GM12878 (cell line): Measurements from ENCODE around the gene IFNLR1. TPM values are rescaled to one million over a fixed set of nuclear protein-coding genes. Genes with fewer than 3 reads are reported as not detected.

Experiments
- ATAC-seq: fragments of 200-7000 bp; cut with Tn5 transposase; 3 replicates; pipeline ENCODE4 v1.9.1; 2020; ENCODE audit warnings: mild to moderate bottlenecking, moderate library complexity
- BruUV-seq: library from RNA; stranded (reverse); fragments of 400-500 nt; replicated peaks from 2 replicates; lab custom pipeline; 2021; lab: Mats Ljungman, UMichigan
- CTCF ChIA-PET: fragments of 300-600 bp; sonication (Branson Sonifier 250); formaldehyde crosslinking; extraction: SDS; loops from one replicate; lab custom pipeline; 2021; ENCODE audit warnings: inconsistent platforms; lab: Yijun Ruan, JAX
- POLR2A ChIA-PET: fragments of 350-600 bp; formaldehyde crosslinking; extraction: SDS; loops from one replicate; lab custom pipeline; 2021; ENCODE audit warnings: inconsistent platforms; lab: Charles Lee
- RAD21 ChIA-PET: fragments of 300-600 bp; sonication (Branson Sonifier 250); formaldehyde crosslinking; loops from one replicate; lab custom pipeline; 2023; ENCODE audit warnings: antibody characterized with exemption; ENCODE audit not compliant: unreplicated experiment; lab: Charles Lee
- SMC1A ChIA-PET: fragments of 300-600 bp; sonication (Branson Sonifier 250); formaldehyde crosslinking; loops from one replicate; lab custom pipeline; 2023; ENCODE audit not compliant: unreplicated experiment, uncharacterized antibody; lab: Charles Lee
- DNase-seq: peaks from one replicate; pipeline ENCODE4 v3.0.0-alpha.2; 2011; ENCODE audit warnings: low read depth, low spot score
- FAIRE-seq: peaks from 3 replicates; lab custom pipeline; 2011; peaks lifted over from hg19 to GRCh38; lab: Jason Lieb, UNC
- H2AFZ ChIP-seq: 2 replicates; pipeline ENCODE4 v1.6.0; 2011; ENCODE audit warnings: low read depth, low read length, control low read depth; ENCODE audit not compliant: control insufficient read depth
- H3K27ac ChIP-seq: 2 replicates; pipeline ENCODE4 v1.5.1; 2011; ENCODE audit warnings: control low read depth; ENCODE audit not compliant: control insufficient read depth, insufficient read depth
- H3K27me3 ChIP-seq, 2 experiments: replicated peaks in 1 of 2; 2 replicates each; pipeline versions ENCODE4 v1.6.0 to v1.6.1; 2011; ENCODE audit warnings: low read length in 1 of 2; ENCODE audit not compliant: control insufficient read depth in 2 of 2, insufficient read depth in 2 of 2
- H3K36me3 ChIP-seq, 2 experiments: 2 replicates each; pipeline ENCODE4 v1.5.1; 2011; ENCODE audit warnings: low read length in 1 of 2; ENCODE audit not compliant: control insufficient read depth in 2 of 2, insufficient read depth in 2 of 2
- H3K4me1 ChIP-seq: 2 replicates; pipeline ENCODE4 v1.6.1; 2011; ENCODE audit warnings: mild to moderate bottlenecking, low read length, moderate library complexity, mixed read lengths; ENCODE audit not compliant: control insufficient read depth, insufficient read depth
- H3K4me2 ChIP-seq: 2 replicates; pipeline ENCODE4 v1.6.0; 2011; ENCODE audit warnings: control low read depth; ENCODE audit not compliant: control insufficient read depth, insufficient read depth
- H3K4me3 ChIP-seq: fragments of 200-600 bp; sonication (generic); 2 replicates; pipeline ENCODE4 v1.5.1; 2016
- H3K79me2 ChIP-seq: 2 replicates; pipeline ENCODE4 v1.6.0; 2011; ENCODE audit warnings: low read length; ENCODE audit not compliant: control insufficient read depth, insufficient read depth
- H3K9ac ChIP-seq: 2 replicates; pipeline ENCODE4 v1.8.0; 2011; ENCODE audit warnings: low read length, control low read depth, mixed read lengths; ENCODE audit not compliant: control insufficient read depth, insufficient read depth
- H3K9me3 ChIP-seq: replicated peaks from 3 replicates; pipeline ENCODE4 v1.5.1; 2011; ENCODE audit warnings: mild to moderate bottlenecking, low read length; ENCODE audit not compliant: control insufficient read depth, insufficient read depth
- H4K20me1 ChIP-seq: 2 replicates; pipeline ENCODE4 v1.6.0; 2011; ENCODE audit not compliant: control insufficient read depth, insufficient read depth
- BACH1 ChIP-seq: fragments of 450-650 bp; IDR thresholded peaks from 2 replicates; pipeline ENCODE4 v1.6.1; 2017; ENCODE audit warnings: mild to moderate bottlenecking, borderline replicate concordance
- BCLAF1 ChIP-seq: fragments of 450-650 bp; IDR thresholded peaks from 2 replicates; pipeline ENCODE4 v1.6.1; 2017; ENCODE audit warnings: antibody characterized with exemption, mild to moderate bottlenecking, moderate library complexity
- CBFB ChIP-seq: IDR thresholded peaks from 2 replicates; pipeline ENCODE4 v1.6.1; 2016; ENCODE audit warnings: antibody characterized with exemption, low read depth
- CREM ChIP-seq: IDR thresholded peaks from 2 replicates; pipeline ENCODE4 v1.6.1; 2014; ENCODE audit warnings: antibody characterized with exemption, low read depth
- ESRRA ChIP-seq: IDR thresholded peaks from 2 replicates; pipeline ENCODE4 v1.6.1; 2012; ENCODE audit warnings: mild to moderate bottlenecking, low read length, improper control_type of control experiment
- ETV6 ChIP-seq, 2 experiments: fragments of 450-650 bp in 1 of 2; IDR thresholded peaks in 1 of 2; conservative IDR thresholded peaks in 1 of 2; 2 replicates each; pipeline ENCODE4 v1.6.1; 2014; ENCODE audit warnings: antibody characterized with exemption in 1 of 2, borderline replicate concordance in 1 of 2, low read depth in 1 of 2, mild to moderate bottlenecking in 1 of 2, moderate library complexity in 1 of 2
- HDAC6 ChIP-seq: fragments of 200-600 bp; sonication (generic); IDR thresholded peaks from one replicate; pipeline ENCODE4 v1.8.0; 2017; ENCODE audit warnings: antibody characterized with exemption; ENCODE audit not compliant: unreplicated experiment
- IRF3 ChIP-seq: fragments of 450-650 bp; IDR thresholded peaks from 2 replicates; pipeline ENCODE4 v1.6.1; 2014; ENCODE audit warnings: mild to moderate bottlenecking
- MEF2A ChIP-seq: IDR thresholded peaks from 2 replicates; pipeline ENCODE4 v1.6.1; 2011; ENCODE audit warnings: low read depth, mild to moderate bottlenecking, low read length, moderate library complexity; ENCODE audit not compliant: insufficient read depth
- POU2F2 ChIP-seq: IDR thresholded peaks from 3 replicates; pipeline ENCODE4 v1.6.1; 2011; ENCODE audit warnings: low read depth, mild to moderate bottlenecking, low read length, borderline replicate concordance
- RAD51 ChIP-seq: fragments of 450-650 bp; IDR thresholded peaks from 2 replicates; pipeline ENCODE4 v1.6.1; 2016; ENCODE audit warnings: moderate library complexity, mild to moderate bottlenecking, inconsistent platforms
- RELB ChIP-seq: fragments of 450-650 bp; IDR thresholded peaks from 2 replicates; pipeline ENCODE4 v1.6.1; 2017; ENCODE audit warnings: low read depth, mild to moderate bottlenecking, moderate library complexity
- RFX5 ChIP-seq: IDR thresholded peaks from 2 replicates; pipeline ENCODE4 v1.6.1; 2011; ENCODE audit warnings: low read depth, low read length, improper control_type of control experiment
- SIN3A ChIP-seq: IDR thresholded peaks from 2 replicates; pipeline ENCODE4 v1.6.1; 2012; ENCODE audit warnings: low read depth, low read length, improper control_type of control experiment
- USF1 ChIP-seq: IDR thresholded peaks from 2 replicates; pipeline ENCODE4 v1.6.1; 2011; ENCODE audit warnings: borderline replicate concordance, low read depth, mild to moderate bottlenecking, moderate library complexity, mixed read lengths, low read length; ENCODE audit not compliant: insufficient read depth; ENCODE audit errors: extremely low read length
- ZZZ3 ChIP-seq: IDR thresholded peaks from 2 replicates; pipeline ENCODE4 v1.6.1; 2011; ENCODE audit warnings: low read depth; ENCODE audit not compliant: control insufficient read depth, insufficient read length
- WGBS: methylation state at CpG from one replicate; pipeline ENCODE4 v1.1.6; 2016; ENCODE audit warnings: low lambda C conversion rate; ENCODE audit not compliant: insufficient replicate concordance, insufficient coverage; ENCODE audit errors: missing lambda C conversion rate; 5-methylcytosine and 5-hydroxymethylcytosine counted together
- in situ Hi-C: fragments of 300-500 bp; cut with MboI; formaldehyde crosslinking; loops from 9 replicates; pipeline ENCODE4 v1.14.3; 2018; ENCODE audit warnings: mixed read lengths
- intact Hi-C: fragments of 100-400 bp; cut with micrococcal nuclease; formaldehyde crosslinking; loops from one replicate; pipeline ENCODE4 v1.14.2; 2022; ENCODE audit not compliant: unreplicated experiment
- polyA plus RNA-seq, 11 experiments: library from polyadenylated mRNA; depleted of rRNA in 4 of 11; unstranded in 6 of 11; stranded (reverse) in 5 of 11; fragments of >200 nt; fragmentation: Nextera tagmentation in 4 of 11; fragmentation: Illumina TruSeq in 1 of 11; extraction: Ambion mirVana in 4 of 11; extraction: Trizol in 1 of 11; gene quantifications; 1 replicate in 1 of 11; 2 replicates in 10 of 11; pipeline versions ENCODE4 v1.2.1 to v1.2.3, GENCODE V29; 2011 to 2016; ENCODE audit warnings: inconsistent platforms in 2 of 11, missing spikeins in 2 of 11, low read depth in 1 of 11
- total RNA-seq, 4 experiments: library from RNA; depleted of rRNA in 3 of 4; stranded (reverse); fragments of >200 nt in 3 of 4; fragmentation: Illumina TruSeq in 1 of 4; extraction: Trizol in 1 of 4; gene quantifications; 2 replicates each; pipeline versions ENCODE4 v1.2.1 to v1.2.3, GENCODE V29; 2013 to 2021

IFNLR1 gene
- total and polyA plus RNA-seq, 10 of the 15 experiments (the other 5 are each of a cell fraction or from before 2014, with no cell fraction given), result 0.31 to 5.6 (median 3.9) TPM

- TF ChIP-seq SIN3A (no peak), ETV6 (conservative IDR thresholded peaks at IDR 0.05 in 1 of 2, IDR thresholded peaks at IDR 0.05 in 1 of 2; ENCODE audit: borderline replicate concordance in 1 of 2, low read depth in 1 of 2) (no peak), ZZZ3 (no peak), RFX5 (no peak), BCLAF1 (no peak), ESRRA (no peak), HDAC6 (no peak), BACH1 (no peak)
Measured at GRCh38 chr1:24204116-24204515, 17.0 kb upstream of the IFNLR1 start (continued).

- Histone ChIP-seq H3K27me3 (no peaks in the 10 kb centered on the region; a peak in 1 of 4 replicates), H3K4me1 (peaks cover 28% of the 10 kb centered on the region), H2AFZ (no peak overlapping the region), H3K9ac (no peak overlapping the region), H3K9me3 (no peaks in the 10 kb centered on the region), H3K4me3 (no peak overlapping the region), H3K36me3 (no peaks in the 10 kb centered on the region), H3K27ac (no peak overlapping the region), H3K4me2 (peak overlapping the region; percentile 56), H4K20me1 (no peaks in the 10 kb centered on the region; the same call in 1 of the 2 replicates), H3K79me2 (no peaks in the 10 kb centered on the region)
- in situ Hi-C loops, result loop anchor here (5.0 kb wide), 2 partner anchors 189 to 429 kb away; no protein-coding TSS in a partner anchor
- ATAC-seq (peak; percentile 74), FAIRE-seq (no peak), DNase-seq (no peak)
- RAD21 ChIA-PET, result interaction anchor here (0.7 to 2.1 kb wide), 10 partner anchors 13 to 439 kb away, joined by 3 to 34 read pairs (median 3); no protein-coding TSS in a partner anchor
- no TSS peak for BruUV-seq
- SMC1A ChIA-PET, result interaction anchor here (0.7 to 3.0 kb wide), 8 partner anchors 11 to 387 kb away, joined by 3 to 49 read pairs (median 4); no protein-coding TSS in a partner anchor
- CTCF ChIA-PET, result interaction anchor here (0.5 to 7.3 kb wide), 11 partner anchors 9 to 431 kb away, joined by 3 to 102 read pairs (median 4); no protein-coding TSS in a partner anchor
- WGBS, result 2% methylated on average over 10 of the region's 10 CpGs
- POLR2A ChIA-PET, result interaction anchor here (0.6 to 1.8 kb wide), 3 partner anchors 38 to 190 kb away, joined by 3 to 6 read pairs (median 3); no protein-coding TSS in a partner anchor
- intact Hi-C loops, result no loop called here
- TF ChIP-seq CREM, result peak; percentile 36; the same call in 1 of the 2 replicates
- TF ChIP-seq USF1, result peak; percentile 59
- 0 out of 3 replicates have a peak, but pooled peaks have one; percentile 54 for TF ChIP-seq POU2F2
- no peak for TF ChIP-seq IRF3
- TF ChIP-seq MEF2A, result 0 out of 2 replicates have a peak, but pooled peaks have one; percentile 9
- TF ChIP-seq RELB, result 0 out of 2 replicates have a peak, but pooled peaks have one; percentile 18
- 0 out of 2 replicates have a peak, but pooled peaks have one; percentile 56 for TF ChIP-seq CBFB
- peak; percentile 56; the same call in 1 of the 2 replicates for TF ChIP-seq RAD51
Measured at GRCh38 chr1:24203404-24203803, 16.3 kb upstream of the IFNLR1 start.
